Caco-2 (cell line): ENCODE data around the gene CYGB. TPM values are rescaled to one million over a fixed set of nuclear protein-coding genes. Genes with fewer than 3 reads are reported as not detected.
"Not testable (repeated sequence)": the region's sequence is repeated elsewhere in the genome, so short reads cannot be mapped to it uniquely, and the experiment has no call there.

Experiments
- BruUV-seq: library from RNA; stranded (reverse); fragments of 400-500 nt; replicated peaks from 2 replicates; lab custom pipeline; 2021; lab: Mats Ljungman, UMichigan
- CTCF ChIA-PET: fragments of 300-600 bp; sonication (Branson Sonifier 250); formaldehyde crosslinking; loops from one replicate; lab custom pipeline; 2022; ENCODE audit warnings: antibody characterized with exemption; lab: Charles Lee
- POLR2A ChIA-PET: fragments of 300-600 bp; sonication (Branson Sonifier 250); formaldehyde crosslinking; loops from one replicate; lab custom pipeline; 2022; ENCODE audit warnings: antibody characterized with exemption; lab: Charles Lee
- DNase-seq, 2 experiments: peaks; one replicate each; pipeline versions ENCODE4 v3.0.0 to v3.0.0-alpha.2; 2020 to 2022
- H3K27me3 ChIP-seq: replicated peaks from 2 replicates; pipeline ENCODE4 v1.6.0; 2011; ENCODE audit warnings: low read length; ENCODE audit not compliant: control insufficient read depth, insufficient read depth
- H3K36me3 ChIP-seq: 2 replicates; pipeline ENCODE4 v1.5.1; 2011; ENCODE audit warnings: low read length; ENCODE audit not compliant: control insufficient read depth, insufficient read depth
- H3K4me1 ChIP-seq: fragments of 250-450 bp; sonication (Bioruptor Pico); 2 replicates; pipeline ENCODE4 v1.5.1; 2020; ENCODE audit warnings: mild to moderate bottlenecking
- H3K4me3 ChIP-seq: 2 replicates; pipeline ENCODE4 v1.5.1; 2011; ENCODE audit warnings: low read depth, mild to moderate bottlenecking, control low read depth, low read length
- H3K9me3 ChIP-seq: fragments of 250-450 bp; sonication (Bioruptor Pico); 2 replicates; pipeline ENCODE4 v1.5.1; 2020; ENCODE audit warnings: mild to moderate bottlenecking, moderate library complexity
- H3K27ac Mint-ChIP-seq: one replicate; pipeline ENCODE4 v1.8.0; 2022; ENCODE audit warnings: mixed read lengths; ENCODE audit not compliant: unreplicated experiment
- H3K27me3 Mint-ChIP-seq: one replicate; pipeline ENCODE4 v1.8.0; 2022; ENCODE audit warnings: mixed read lengths; ENCODE audit not compliant: insufficient read depth, unreplicated experiment
- H3K36me3 Mint-ChIP-seq: one replicate; pipeline ENCODE4 v1.8.0; 2022; ENCODE audit warnings: mild to moderate bottlenecking, mixed read lengths; ENCODE audit not compliant: insufficient read depth, unreplicated experiment
- H3K4me1 Mint-ChIP-seq: one replicate; pipeline ENCODE4 v1.8.0; 2022; ENCODE audit warnings: low read depth, mixed read lengths; ENCODE audit not compliant: unreplicated experiment
- H3K4me3 Mint-ChIP-seq: one replicate; pipeline ENCODE4 v1.8.0; 2022; ENCODE audit warnings: mild to moderate bottlenecking, moderate library complexity, mixed read lengths; ENCODE audit not compliant: unreplicated experiment
- H3K9me3 Mint-ChIP-seq: one replicate; pipeline ENCODE4 v1.8.0; 2022; ENCODE audit warnings: mixed read lengths; ENCODE audit not compliant: unreplicated experiment
- CTCF ChIP-seq, 2 experiments: fragments of 200-600 bp in 1 of 2; IDR thresholded peaks; 1 replicate in 1 of 2; 2 replicates in 1 of 2; pipeline versions ENCODE4 v1.5.1 to v1.8.0; 2011 to 2022; ENCODE audit warnings: antibody characterized with exemption in 1 of 2, control low read depth in 1 of 2, inconsistent platforms in 1 of 2, low read depth in 1 of 2, low read length in 1 of 2, mild to moderate bottlenecking in 1 of 2, moderate library complexity in 1 of 2; ENCODE audit not compliant: insufficient read depth in 1 of 2, severe bottlenecking in 1 of 2, unreplicated experiment in 1 of 2
- intact Hi-C: fragments of 100-400 bp; cut with micrococcal nuclease; formaldehyde crosslinking; loops from one replicate; pipeline ENCODE4 v1.10.0; 2022; ENCODE audit not compliant: unreplicated experiment
- total RNA-seq: library from RNA; stranded (reverse); gene quantifications from 2 replicates; pipeline ENCODE4 v1.2.3, GENCODE V29; 2022

Gene CYGB
- total RNA-seq, 1 experiment from 2014 or later: 0.32 TPM

- POLR2A ChIA-PET: interaction anchor here (0.7 kb wide), 1 partner anchor 30 kb away, joined by 7 read pairs; no protein-coding TSS in a partner anchor
- CTCF ChIA-PET: interaction anchor here (0.7 kb wide), 1 partner anchor 158 kb away, joined by 10 read pairs; no protein-coding TSS in a partner anchor
Observed at GRCh38 chr17:76515274-76515949, 22.1 kb downstream of the CYGB start.

GRCh38 chr17:76514355-76514754, 23.2 kb downstream of the CYGB start:
- H3K4me3 ChIP-seq, DNase-seq, H3K4me1 ChIP-seq, H3K9me3 ChIP-seq, H3K36me3 Mint-ChIP-seq, H3K27me3 ChIP-seq, H3K4me1 Mint-ChIP-seq, H3K27me3 Mint-ChIP-seq, H3K9me3 Mint-ChIP-seq, CTCF ChIA-PET, POLR2A ChIA-PET, H3K4me3 Mint-ChIP-seq, BruUV-seq, H3K36me3 ChIP-seq, intact Hi-C loops: not testable (repeated sequence)
- H3K27ac Mint-ChIP-seq: peak overlapping the region; percentile 45

More at GRCh38 chr17:76515274-76515949, 22.1 kb downstream of the CYGB start:
- H3K4me3 ChIP-seq: no peak overlapping the region
- H3K9me3 Mint-ChIP-seq: no peaks in the 10 kb centered on the region
- no peaks in the 10 kb centered on the region for H3K36me3 ChIP-seq
- H3K27ac Mint-ChIP-seq: no peak overlapping the region
- no peaks in the 10 kb centered on the region for H3K27me3 ChIP-seq
- H3K9me3 ChIP-seq: no peaks in the 10 kb centered on the region
- no peaks in the 10 kb centered on the region for H3K4me1 ChIP-seq
- no TSS peak for BruUV-seq
- no peak overlapping the region for H3K4me3 Mint-ChIP-seq
- no peaks in the 10 kb centered on the region for H3K27me3 Mint-ChIP-seq
- no peak for DNase-seq
- H3K4me1 Mint-ChIP-seq: no peaks in the 10 kb centered on the region
- no peak for TF ChIP-seq CTCF (IDR thresholded peaks at IDR 0.05; ENCODE audit: insufficient read depth in 1 of 2, low read depth in 1 of 2, low read length in 1 of 2, severe bottlenecking in 1 of 2, unreplicated experiment in 1 of 2)
- intact Hi-C loops: no loop called here
- no peaks in the 10 kb centered on the region for H3K36me3 Mint-ChIP-seq

- intact Hi-C loops: no loop called here
- no peak overlapping the region for H3K4me3 Mint-ChIP-seq
- H3K27ac Mint-ChIP-seq: no peak overlapping the region
- TF ChIP-seq CTCF (IDR thresholded peaks at IDR 0.05; ENCODE audit: insufficient read depth in 1 of 2, low read depth in 1 of 2, low read length in 1 of 2, severe bottlenecking in 1 of 2, unreplicated experiment in 1 of 2): no peak
- no TSS peak for BruUV-seq
- Histone ChIP-seq H3K4me1 (no peaks in the 10 kb centered on the region), H3K27me3 (no peaks in the 10 kb centered on the region), H3K9me3 (no peaks in the 10 kb centered on the region), H3K4me3 (no peak overlapping the region), H3K36me3 (no peaks in the 10 kb centered on the region)
- CTCF ChIA-PET: no interaction called here
- no peaks in the 10 kb centered on the region for H3K9me3 Mint-ChIP-seq
- DNase-seq: no peak
- H3K36me3 Mint-ChIP-seq: no peaks in the 10 kb centered on the region
- H3K4me1 Mint-ChIP-seq: no peaks in the 10 kb centered on the region
- POLR2A ChIA-PET: no interaction called here
- no peaks in the 10 kb centered on the region for H3K27me3 Mint-ChIP-seq
Observed at GRCh38 chr17:76513306-76513692, 24.2 kb downstream of the CYGB start.
